ENCODE results near the gene SEMA3G.

Gene SEMA3G

GRCh38 chr3:52440249-52440551, 4.7 kb downstream of the SEMA3G start:
- H3K27ac ChIP-seq, result no peak overlapping the region
- TF ChIP-seq ZFX (IDR thresholded peaks at IDR 0.05; ENCODE audit: borderline replicate concordance), result no peak
- no peak for TF ChIP-seq CTCF (IDR thresholded peaks at IDR 0.05)

- H3K27ac ChIP-seq, result no peak overlapping the region
- TF ChIP-seq CTCF (IDR thresholded peaks at IDR 0.05), result no peak
- TF ChIP-seq ZFX (IDR thresholded peaks at IDR 0.05; ENCODE audit: borderline replicate concordance), result no peak
These were observed 5.3 kb downstream of the SEMA3G start for GRCh38 chr3:52439426-52440248.

- H3K27ac ChIP-seq, result peak overlapping the region; percentile 81
- TF ChIP-seq ZFX (IDR thresholded peaks at IDR 0.05; ENCODE audit: borderline replicate concordance) (no peak), CTCF (IDR thresholded peaks at IDR 0.05) (no peak)
These were observed 6.1 kb downstream of the SEMA3G start for GRCh38 chr3:52438579-52439425.

- peak overlapping the region; percentile 81 for H3K27ac ChIP-seq
- TF ChIP-seq CTCF (IDR thresholded peaks at IDR 0.05) (no peak), ZFX (IDR thresholded peaks at IDR 0.05; ENCODE audit: borderline replicate concordance) (no peak)
These were observed 6.9 kb downstream of the SEMA3G start for GRCh38 chr3:52438104-52438376.

- peak overlapping the region; percentile 81 for H3K27ac ChIP-seq
- TF ChIP-seq ZFX (IDR thresholded peaks at IDR 0.05; ENCODE audit: borderline replicate concordance) (no peak), CTCF (IDR thresholded peaks at IDR 0.05) (no peak)
These were observed 7.4 kb downstream of the SEMA3G start for GRCh38 chr3:52437326-52438103.

GRCh38 chr3:52436500-52437149, 8.3 kb downstream of the SEMA3G start:
- TF ChIP-seq CTCF (IDR thresholded peaks at IDR 0.05) (no peak), ZFX (IDR thresholded peaks at IDR 0.05; ENCODE audit: borderline replicate concordance) (no peak)
- H3K27ac ChIP-seq, result no peak overlapping the region
